ENCODE results near the gene PRKG1. TPM values are rescaled to one million over a fixed set of nuclear protein-coding genes. Genes with fewer than 3 reads are reported as not detected.

The PRKG1 gene
- total and polyA plus RNA-seq, 2 donors (not counting 1 experiment from before 2014, with no cell fraction given): not detected

GRCh38 chr10:51366044-51366443 lies 291.8 kb downstream of the PRKG1 start:
- Histone ChIP-seq H4K20me1 (ENCODE audit: control insufficient read depth, insufficient read depth, low read length, poor library complexity, severe bottlenecking) (no peaks in the 10 kb centered on the region), H3K27me3 (replicated peaks in 1 of 4; ENCODE audit: control extremely low read depth in 1 of 4, control insufficient read depth in 3 of 4, insufficient read depth in 4 of 4, low read length in 3 of 4) (no peaks in the 10 kb centered on the region), H3K4me1 (ENCODE audit: control insufficient read depth in 2 of 2, insufficient read depth in 2 of 2, low read length in 2 of 2) (no peaks in the 10 kb centered on the region), H3K9me3 (ENCODE audit: control extremely low read depth in 1 of 3, control insufficient read depth in 2 of 3, insufficient read depth in 1 of 3, low read length in 2 of 3) (no peaks in the 10 kb centered on the region), H3K9ac (ENCODE audit: low read length) (no peak overlapping the region), H3K79me2 (ENCODE audit: control insufficient read depth, insufficient read depth, low read length) (no peaks in the 10 kb centered on the region), H3K4me3 (ENCODE audit: control extremely low read depth in 1 of 5, extremely low read depth in 1 of 5, insufficient read depth in 1 of 5, low read depth in 2 of 5, low read length in 4 of 5) (no peak overlapping the region), H3K36me3 (replicated peaks in 1 of 2; ENCODE audit: control extremely low read depth in 1 of 2, control insufficient read depth in 1 of 2, extremely low read depth in 1 of 2, insufficient read depth in 2 of 2, low read length in 1 of 2) (no peaks in the 10 kb centered on the region), H2AFZ (ENCODE audit: insufficient read depth, low read depth, low read length, poor library complexity, severe bottlenecking) (no peak overlapping the region), H3K27ac (ENCODE audit: low read length in 2 of 2) (no peak overlapping the region), H3K4me2 (replicated peaks; ENCODE audit: low read depth, low read length, poor library complexity, severe bottlenecking) (no peak overlapping the region)
- intact Hi-C loops (cut with micrococcal nuclease): no loop called here
- Mint-ChIP-seq H3K4me3 (no peak overlapping the region), H3K27me3 (no peaks in the 10 kb centered on the region), H3K9me3 (ENCODE audit: insufficient read depth) (no peaks in the 10 kb centered on the region), H3K27ac (no peak overlapping the region), H3K4me1 (no peaks in the 10 kb centered on the region)
- ChIA-PET CTCF (interaction anchor here (1.1 kb wide), 1 partner anchor 12 kb away, joined by 3 read pairs; no protein-coding TSS in a partner anchor), POLR2A (no interaction called here)
- no peak for TF ChIP-seq EZH2 (IDR thresholded peaks at IDR 0.05; ENCODE audit: borderline replicate concordance, insufficient read depth, low read depth, low read length, poor library complexity, severe bottlenecking)
- no CpG with 5 or more reads among the region's 1 CpG for WGBS (ENCODE audit: insufficient coverage)
- DNase-seq: no peak
- ATAC-seq (ENCODE audit: low read depth): no peak

DNA sequence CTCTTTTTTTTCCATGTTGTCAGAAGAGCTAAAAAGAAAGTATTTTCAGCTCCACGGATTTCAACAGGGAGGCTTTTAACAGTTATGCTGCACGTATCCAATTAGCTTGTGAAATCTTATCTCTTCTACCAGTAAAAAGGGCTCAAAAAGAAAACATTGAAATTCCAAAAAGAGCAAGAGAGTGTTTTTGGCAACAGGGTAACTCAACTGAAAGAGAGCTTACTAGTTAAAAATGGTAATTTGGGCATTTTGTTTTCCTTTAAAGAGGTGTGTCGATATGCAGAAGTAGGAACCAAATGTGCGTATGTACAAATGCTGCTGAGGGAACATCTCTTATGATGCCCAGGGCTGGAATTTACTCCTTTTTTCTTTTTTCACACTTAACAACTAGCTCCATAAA lies 292.8 kb downstream of the PRKG1 start:
- H3K4me3 Mint-ChIP-seq: no peak overlapping the region
- Histone ChIP-seq H3K9me3 (ENCODE audit: control extremely low read depth in 1 of 3, control insufficient read depth in 2 of 3, insufficient read depth in 1 of 3, low read length in 2 of 3) (no peaks in the 10 kb centered on the region), H2AFZ (ENCODE audit: insufficient read depth, low read depth, low read length, poor library complexity, severe bottlenecking) (no peak overlapping the region), H3K27me3 (replicated peaks in 1 of 4; ENCODE audit: control extremely low read depth in 1 of 4, control insufficient read depth in 3 of 4, insufficient read depth in 4 of 4, low read length in 3 of 4) (no peaks in the 10 kb centered on the region), H3K4me1 (ENCODE audit: control insufficient read depth in 2 of 2, insufficient read depth in 2 of 2, low read length in 2 of 2) (no peaks in the 10 kb centered on the region), H3K27ac (ENCODE audit: low read length in 2 of 2) (no peak overlapping the region), H3K9ac (ENCODE audit: low read length) (no peak overlapping the region), H3K79me2 (ENCODE audit: control insufficient read depth, insufficient read depth, low read length) (no peaks in the 10 kb centered on the region), H4K20me1 (ENCODE audit: control insufficient read depth, insufficient read depth, low read length, poor library complexity, severe bottlenecking) (no peaks in the 10 kb centered on the region), H3K4me3 (ENCODE audit: control extremely low read depth in 1 of 5, extremely low read depth in 1 of 5, insufficient read depth in 1 of 5, low read depth in 2 of 5, low read length in 4 of 5) (no peak overlapping the region), H3K36me3 (replicated peaks in 1 of 2; ENCODE audit: control extremely low read depth in 1 of 2, control insufficient read depth in 1 of 2, extremely low read depth in 1 of 2, insufficient read depth in 2 of 2, low read length in 1 of 2) (no peaks in the 10 kb centered on the region), H3K4me2 (replicated peaks; ENCODE audit: low read depth, low read length, poor library complexity, severe bottlenecking) (no peak overlapping the region)
- no CpG with 5 or more reads among the region's 4 CpGs for WGBS (ENCODE audit: insufficient coverage)
- H3K4me1 Mint-ChIP-seq: no peaks in the 10 kb centered on the region
- no peaks in the 10 kb centered on the region for H3K9me3 Mint-ChIP-seq (ENCODE audit: insufficient read depth)
- H3K27me3 Mint-ChIP-seq: no peaks in the 10 kb centered on the region
- intact Hi-C loops (cut with micrococcal nuclease): no loop called here
- CTCF ChIA-PET: no interaction called here
- no peak overlapping the region for H3K27ac Mint-ChIP-seq
- ATAC-seq (ENCODE audit: low read depth) (no peak), DNase-seq (no peak)
- POLR2A ChIA-PET: no interaction called here
- TF ChIP-seq CTCF (IDR thresholded peaks at IDR 0.05): no peak
- no peak for TF ChIP-seq EZH2 (IDR thresholded peaks at IDR 0.05; ENCODE audit: borderline replicate concordance, insufficient read depth, low read depth, low read length, poor library complexity, severe bottlenecking)

All from B cell (primary cell).